Panc1 (cell line): ENCODE results near the gene ADO.

Source experiments
- CTCF ChIP-seq: fragments of 450-650 bp; IDR thresholded peaks from 2 replicates; pipeline ENCODE4 v1.5.1; 2017; ENCODE audit warnings: mild to moderate bottlenecking
- POLR2AphosphoS5 ChIP-seq: IDR thresholded peaks from 2 replicates; pipeline ENCODE4 v1.6.1; 2012; ENCODE audit warnings: mild to moderate bottlenecking, low read depth, low read length, moderate library complexity
- REST ChIP-seq, 2 experiments: IDR thresholded peaks; 2 replicates each; pipeline ENCODE4 v1.6.1; 2011 to 2012; ENCODE audit warnings: low read depth in 2 of 2, control low read depth in 1 of 2, low read length in 1 of 2, mild to moderate bottlenecking in 1 of 2, moderate library complexity in 1 of 2; ENCODE audit not compliant: insufficient read depth in 1 of 2
- SIN3A ChIP-seq: IDR thresholded peaks from 2 replicates; pipeline ENCODE4 v1.6.1; 2012; ENCODE audit warnings: low read depth, mild to moderate bottlenecking, low read length, moderate library complexity, borderline replicate concordance; ENCODE audit not compliant: insufficient read depth
- TCF7L2 ChIP-seq: IDR thresholded peaks from 2 replicates; pipeline ENCODE4 v1.6.1; 2011; ENCODE audit warnings: mild to moderate bottlenecking, low read depth, low read length, inconsistent platforms

GRCh38 chr10:62831346-62831745, 26.8 kb downstream of the ADO start:
- TF ChIP-seq CTCF (no peak), POLR2AphosphoS5 (no peak), REST (IDR thresholded peaks at IDR 0.05; ENCODE audit: insufficient read depth in 1 of 2, low read depth in 2 of 2, low read length in 1 of 2) (no peak), TCF7L2 (no peak), SIN3A (no peak)
